Endodermal cell (in vitro differentiated cells): ENCODE data around the gene CEP126. TPM values are rescaled to one million over a fixed set of nuclear protein-coding genes. Genes with fewer than 3 reads are reported as not detected.

ENCODE experiments used
- DNase-seq: peaks from one replicate; pipeline ENCODE4 v3.0.0-alpha.2; 2017
- H3K27ac ChIP-seq: 2 replicates; pipeline ENCODE4 v1.5.1; 2013; ENCODE audit warnings: mild to moderate bottlenecking, low read depth, low read length, moderate library complexity
- H3K27me3 ChIP-seq: 2 replicates; pipeline ENCODE4 v1.6.1; 2013; ENCODE audit warnings: mild to moderate bottlenecking, low read length, moderate library complexity; ENCODE audit not compliant: insufficient read depth, control insufficient read depth, poor library complexity, severe bottlenecking
- H3K36me3 ChIP-seq: 2 replicates; pipeline ENCODE4 v1.7.0; 2013; ENCODE audit warnings: mild to moderate bottlenecking, low read length, moderate library complexity; ENCODE audit not compliant: control insufficient read depth, insufficient read depth
- H3K4me1 ChIP-seq: one replicate; pipeline ENCODE4 v1.7.0; 2013; ENCODE audit warnings: low read length; ENCODE audit not compliant: control insufficient read depth, insufficient read depth
- H3K4me3 ChIP-seq: 2 replicates; pipeline ENCODE4 v1.5.1; 2013; ENCODE audit warnings: mild to moderate bottlenecking, low read length, moderate library complexity
- H3K9ac ChIP-seq: 2 replicates; pipeline ENCODE4 v1.6.1; 2013; ENCODE audit warnings: mild to moderate bottlenecking, low read length, moderate library complexity; ENCODE audit not compliant: poor library complexity, severe bottlenecking; ENCODE audit errors: extremely low read depth
- H3K9me3 ChIP-seq: 2 replicates; pipeline ENCODE4 v1.6.1; 2013; ENCODE audit warnings: mild to moderate bottlenecking, low read length, moderate library complexity; ENCODE audit not compliant: control insufficient read depth
- H3K27ac Mint-ChIP-seq: 2 replicates; pipeline ENCODE4 v1.8.0; 2020; ENCODE audit warnings: mixed read lengths
- H3K27me3 Mint-ChIP-seq: 2 replicates; pipeline ENCODE4 v1.8.0; 2021; ENCODE audit warnings: mild to moderate bottlenecking, mixed read lengths; ENCODE audit not compliant: insufficient read depth
- H3K36me3 Mint-ChIP-seq: 2 replicates; pipeline ENCODE4 v1.8.0; 2020; ENCODE audit warnings: low read depth, mixed read lengths
- H3K4me1 Mint-ChIP-seq: 2 replicates; pipeline ENCODE4 v1.8.0; 2020; ENCODE audit warnings: mixed read lengths
- H3K4me3 Mint-ChIP-seq: 2 replicates; pipeline ENCODE4 v1.8.0; 2020; ENCODE audit warnings: mild to moderate bottlenecking, moderate library complexity, mixed read lengths
- H3K9me3 Mint-ChIP-seq: 2 replicates; pipeline ENCODE4 v1.8.0; 2020; ENCODE audit warnings: mild to moderate bottlenecking, mixed read lengths
- CTCF ChIP-seq: fragments of 200-600 bp; sonication (generic); conservative IDR thresholded peaks from 2 replicates; pipeline ENCODE4 v1.5.0; 2021; ENCODE audit warnings: antibody characterized with exemption, mild to moderate bottlenecking
- WGBS, 2 experiments: methylation state at CpG; one replicate each; pipeline versions ENCODE4 v1.1.5 to v1.1.7; 2013; ENCODE audit warnings: missing lambda C conversion rate in 2 of 2, mixed read lengths in 1 of 2; ENCODE audit not compliant: insufficient coverage in 1 of 2, insufficient read length in 1 of 2; 5-methylcytosine and 5-hydroxymethylcytosine counted together
- total RNA-seq, 2 donors: library from RNA; stranded (reverse); fragmentation: NEBNext Ultra II Directional in 1 of 2; extraction: Animal tissue kit (Norgen Biotek cat#: 25700) in 1 of 2; gene quantifications; 2 replicates in 1 of 2; 3 replicates in 1 of 2; pipeline ENCODE4 v1.2.1, GENCODE V29; 2021

The CEP126 gene
- total RNA-seq, 2 donors from 2014 or later: 1.9 to 3.2 TPM

DNA sequence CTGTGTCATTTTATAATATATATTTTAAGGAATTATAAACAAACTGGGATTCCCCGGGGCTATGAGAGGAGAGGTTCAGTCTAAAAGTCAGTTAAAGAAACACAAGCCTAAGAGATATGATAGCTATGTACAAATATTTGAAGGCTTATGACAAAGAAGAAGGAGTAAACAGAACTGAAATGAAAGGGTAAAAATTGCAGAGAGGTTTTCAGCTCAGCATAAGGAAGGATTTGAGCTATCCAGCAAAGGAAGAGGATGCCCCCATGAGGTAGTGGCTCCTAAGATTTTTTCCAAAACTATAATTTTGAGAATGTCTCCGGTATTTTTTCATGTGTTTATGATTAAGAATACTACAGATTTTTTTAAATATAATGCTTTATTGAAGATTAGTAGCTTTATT lies 59.4 kb downstream of the CEP126 start:
- Mint-ChIP-seq H3K4me3 (no peak overlapping the region), H3K27me3 (no peaks in the 10 kb centered on the region), H3K27ac (no peak overlapping the region), H3K4me1 (no peaks in the 10 kb centered on the region), H3K36me3 (no peaks in the 10 kb centered on the region), H3K9me3 (no peaks in the 10 kb centered on the region)
- Histone ChIP-seq H3K36me3 (no peaks in the 10 kb centered on the region), H3K27ac (no peak overlapping the region), H3K4me1 (no peaks in the 10 kb centered on the region), H3K9ac (no peak overlapping the region), H3K9me3 (no peaks in the 10 kb centered on the region), H3K4me3 (no peak overlapping the region), H3K27me3 (no peaks in the 10 kb centered on the region)
- peak; percentile 17 for TF ChIP-seq CTCF
- 96 to 100% methylated on average over 1 of the region's 2 CpGs for WGBS, 2 experiments
- DNase-seq: no peak

DNA sequence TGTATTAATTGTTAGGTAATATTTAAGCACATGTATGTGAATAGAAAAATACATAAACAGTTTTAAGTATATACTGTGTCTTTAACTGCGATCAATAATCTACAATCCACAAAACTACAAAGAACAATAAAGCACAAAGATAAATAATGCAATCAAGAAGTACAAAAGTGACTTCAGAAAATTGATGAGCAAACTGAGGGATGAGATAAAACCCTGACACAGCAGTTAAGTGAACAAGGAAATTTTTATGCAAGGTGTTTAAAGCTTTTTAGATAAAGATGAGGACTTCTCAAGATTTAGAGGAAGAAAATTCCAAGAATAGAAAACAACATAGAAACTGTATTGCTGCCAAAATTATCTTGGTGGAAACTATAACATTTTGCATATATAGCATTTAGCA lies 60.0 kb downstream of the CEP126 start:
- no peaks in the 10 kb centered on the region for H3K36me3 ChIP-seq
- no peak for DNase-seq
- Mint-ChIP-seq H3K9me3 (no peaks in the 10 kb centered on the region), H3K4me3 (no peak overlapping the region), H3K4me1 (no peaks in the 10 kb centered on the region), H3K36me3 (no peaks in the 10 kb centered on the region), H3K27ac (no peak overlapping the region), H3K27me3 (no peaks in the 10 kb centered on the region)
- TF ChIP-seq CTCF: no peak
- no peaks in the 10 kb centered on the region for H3K9me3 ChIP-seq
- no CpG with 5 or more reads among the region's 1 CpG for WGBS, 2 experiments
- no peak overlapping the region for H3K27ac ChIP-seq
- H3K4me1 ChIP-seq: no peaks in the 10 kb centered on the region
- H3K9ac ChIP-seq: no peak overlapping the region
- H3K4me3 ChIP-seq: no peak overlapping the region
- H3K27me3 ChIP-seq: no peaks in the 10 kb centered on the region

- no peak overlapping the region for H3K4me3 ChIP-seq
- H3K36me3 ChIP-seq: no peaks in the 10 kb centered on the region
- no peaks in the 10 kb centered on the region for H3K27me3 Mint-ChIP-seq
- H3K4me1 Mint-ChIP-seq: no peaks in the 10 kb centered on the region
- 100% methylated on average over 2 of the region's 2 CpGs; no CpG with 5 or more reads in 1 of the 2 experiments for WGBS, 2 experiments
- H3K9me3 ChIP-seq: no peaks in the 10 kb centered on the region
- H3K36me3 Mint-ChIP-seq: no peaks in the 10 kb centered on the region
- H3K27me3 ChIP-seq: no peaks in the 10 kb centered on the region
- H3K4me3 Mint-ChIP-seq: no peak overlapping the region
- no peak for DNase-seq
- H3K4me1 ChIP-seq: no peaks in the 10 kb centered on the region
- H3K27ac Mint-ChIP-seq: no peak overlapping the region
- no peak for TF ChIP-seq CTCF
- H3K9ac ChIP-seq: no peak overlapping the region
- no peak overlapping the region for H3K27ac ChIP-seq
- no peaks in the 10 kb centered on the region for H3K9me3 Mint-ChIP-seq
Observed at GRCh38 chr11:101975734-101976133, 60.9 kb downstream of the CEP126 start.
